Transverse colon (tissue), 4 donors: ENCODE data around the gene NABP2. TPM values are rescaled to one million over a fixed set of nuclear protein-coding genes. Genes with fewer than 3 reads are reported as not detected.

Experiments
- DNase-seq: peaks from one replicate; pipeline ENCODE4 v3.0.0-alpha.2; 2019
- H3K27ac ChIP-seq, 4 donors: fragments of 200-600 bp; sonication (generic); 2 replicates each; pipeline ENCODE4 v1.5.1; 2016 to 2018; ENCODE audit warnings: inconsistent platforms in 4 of 4
- H3K27me3 ChIP-seq: fragments of 200-600 bp; sonication (generic); 2 replicates; pipeline ENCODE4 v1.5.1; 2017; ENCODE audit warnings: inconsistent platforms
- H3K36me3 ChIP-seq, 4 donors: fragments of 200-600 bp; sonication (generic); 2 replicates each; pipeline ENCODE4 v1.5.1; 2017 to 2019; ENCODE audit warnings: inconsistent platforms in 4 of 4
- H3K4me1 ChIP-seq, 4 donors: fragments of 200-600 bp; sonication (generic); 2 replicates each; pipeline ENCODE4 v1.5.1; 2017 to 2020; ENCODE audit warnings: inconsistent platforms in 4 of 4
- H3K4me3 ChIP-seq, 4 donors: fragments of 200-600 bp; sonication (generic); 1 replicate in 1 of 4; 2 replicates in 3 of 4; pipeline versions ENCODE4 v1.5.1 to v1.6.1; 2017 to 2019; ENCODE audit warnings: inconsistent platforms in 4 of 4
- H3K9me3 ChIP-seq, 2 donors: fragments of 200-600 bp; sonication (generic); 2 replicates each; pipeline ENCODE4 v1.5.1; 2017 to 2019; ENCODE audit warnings: inconsistent platforms in 2 of 2
- CTCF ChIP-seq, 5 experiments: fragments of 200-600 bp in 3 of 5; fragments of 450-650 bp in 2 of 5; sonication (generic) in 3 of 5; IDR thresholded peaks; 1 replicate in 2 of 5; 2 replicates in 3 of 5; pipeline ENCODE4 v1.5.1; 2016 to 2017; ENCODE audit warnings: antibody characterized with exemption in 5 of 5, inconsistent platforms in 3 of 5, mild to moderate bottlenecking in 2 of 5, moderate library complexity in 1 of 5
- EP300 ChIP-seq: sonication (generic); formaldehyde crosslinking; IDR thresholded peaks from one replicate; pipeline ENCODE4 v1.6.1; 2017; ENCODE audit warnings: antibody characterized with exemption, low read depth
- POLR2A ChIP-seq: fragments of 450-650 bp; IDR thresholded peaks from one replicate; pipeline ENCODE4 v1.6.1; 2016; ENCODE audit warnings: antibody characterized with exemption, mild to moderate bottlenecking, moderate library complexity
- POLR2AphosphoS5 ChIP-seq, 3 donors: sonication (generic); formaldehyde crosslinking; IDR thresholded peaks; one replicate each; pipeline ENCODE4 v1.6.1; 2016; ENCODE audit warnings: antibody characterized with exemption in 3 of 3
- WGBS, 2 donors: methylation state at CpG; one replicate each; pipeline ENCODE4 v1.1.5; 2018; ENCODE audit warnings: low coverage in 1 of 2; 5-methylcytosine and 5-hydroxymethylcytosine counted together
- in situ Hi-C, 4 donors: fragments of 200-750 bp; cut with MboI; loops; one replicate each; pipeline versions ENCODE4 v1.15.0 to v1.15.1; 2017; ENCODE audit warnings: low sequenced_read_pairs in 3 of 4, low pct_ligation_motif_present in 1 of 4, low pct_unique_long_range_greater_than_20kb in 1 of 4
- intact Hi-C: fragments of 100-400 bp; cut with DNase I; formaldehyde crosslinking; loops from one replicate; pipeline ENCODE4 v1.15.1; 2023; ENCODE audit warnings: low total_unique reads
- total RNA-seq, 4 donors: library from RNA; depleted of rRNA; stranded (reverse); fragments of >200 nt; gene quantifications; one replicate each; pipeline ENCODE4 v1.1.0, GENCODE V29; 2016

Gene NABP2
- total RNA-seq, 4 donors from 2014 or later = 4.9 to 26.8 (median 15.5) TPM

GRCh38 chr12:56278905-56279304, 54.8 kb downstream of the NABP2 start:
- Histone ChIP-seq H3K4me3 (no peak overlapping the region), H3K36me3 (peaks cover 3 to 88% (median 45%) of the 10 kb centered on the region in 4 donors), H3K4me1 (no peaks in the 10 kb centered on the region), H3K9me3 (no peaks in the 10 kb centered on the region), H3K27ac (no peak overlapping the region), H3K27me3 (no peaks in the 10 kb centered on the region)
- intact Hi-C loops = no loop called here
- WGBS, 2 donors = 93 to 100% methylated on average over 2 to 3 of the region's 3 CpGs
- TF ChIP-seq CTCF (IDR thresholded peaks at IDR 0.05) (no peak), POLR2A (no peak), POLR2AphosphoS5 (IDR thresholded peaks at IDR 0.05) (no peak), EP300 (no peak)
- in situ Hi-C loops = no loop called here
- DNase-seq = no peak

Other genes with a start within 250 kb of the NABP2 start
- 10 to 100 TPM; 30.1 to 45.3 (median 33.9) TPM for gene SUOX, start 227.1 kb upstream of the NABP2 start, total RNA-seq
- 1 to 10 TPM; 1.9 to 6.2 (median 3.9) TPM for gene IKZF4, start 203.3 kb upstream of the NABP2 start, total RNA-seq
- gene RPS26, start 182.4 kb upstream of the NABP2 start, total RNA-seq = 1,000 to 10,000 TPM in 2 of 4 donors, 100 to 1,000 TPM in 2; 283 to 2,670 (median 937) TPM
- gene ERBB3, start 144.2 kb upstream of the NABP2 start, total RNA-seq = 100 to 1,000 TPM; 270 to 634 (median 340) TPM
- 10 to 100 TPM; 22.1 to 63.0 (median 44.8) TPM for gene PA2G4, start 119.8 kb upstream of the NABP2 start, total RNA-seq
- 1,000 to 10,000 TPM in 2 of 4 donors, 100 to 1,000 TPM in 2; 841 to 2,950 (median 1,684) TPM for gene RPL41, start 107.7 kb upstream of the NABP2 start, total RNA-seq
- gene ZC3H10, start 106.1 kb upstream of the NABP2 start, total RNA-seq = 10 to 100 TPM in 1 of 4 donors, 1 to 10 TPM in 3; 3.7 to 10.1 (median 4.5) TPM
- gene ESYT1, start 96.1 kb upstream of the NABP2 start, total RNA-seq = 100 to 1,000 TPM in 2 of 4 donors, 10 to 100 TPM in 2; 94.2 to 133 (median 97.9) TPM
- 10 to 100 TPM in 3 of 4 donors, not detected in 1; 26.4 to 30.0 (median 26.7) TPM for gene MYL6B, start 71.8 kb upstream of the NABP2 start, total RNA-seq
- gene MYL6, start 66.0 kb upstream of the NABP2 start, total RNA-seq = 1,000 to 10,000 TPM; 1,233 to 3,440 (median 2,458) TPM
- gene SMARCC2, start 34.9 kb upstream of the NABP2 start, total RNA-seq = 100 to 1,000 TPM in 3 of 4 donors, 10 to 100 TPM in 1; 63.8 to 231 (median 135) TPM
- 10 to 100 TPM; 39.0 to 51.3 (median 42.7) TPM for gene RNF41, start 2.4 kb upstream of the NABP2 start, total RNA-seq
- 100 to 1,000 TPM; 225 to 325 (median 283) TPM for gene SLC39A5, start 5.7 kb downstream of the NABP2 start, total RNA-seq
- 100 to 1,000 TPM in 1 of 4 donors, 10 to 100 TPM in 3; 28.4 to 120 (median 40.0) TPM for gene ANKRD52, start 34.0 kb downstream of the NABP2 start, total RNA-seq
- 10 to 100 TPM in 3 of 4 donors, 1 to 10 TPM in 1; 6.7 to 51.5 (median 27.9) TPM for gene COQ10A, start 42.6 kb downstream of the NABP2 start, total RNA-seq
- gene CS, start 76.0 kb downstream of the NABP2 start, total RNA-seq = 100 to 1,000 TPM in 3 of 4 donors, 10 to 100 TPM in 1; 92.4 to 297 (median 213) TPM
- 10 to 100 TPM; 34.0 to 87.2 (median 51.8) TPM for gene CNPY2, start 91.6 kb downstream of the NABP2 start, total RNA-seq
- gene PAN2, start 109.7 kb downstream of the NABP2 start, total RNA-seq = 100 to 1,000 TPM in 1 of 4 donors, 10 to 100 TPM in 3; 45.2 to 206 (median 58.0) TPM
- 1 to 10 TPM in 1 of 4 donors, not detected in 3; 1.3 TPM for gene IL23A, start 114.5 kb downstream of the NABP2 start, total RNA-seq
- 100 to 1,000 TPM in 3 of 4 donors, 10 to 100 TPM in 1; 85.6 to 192 (median 115) TPM for gene STAT2, start 135.8 kb downstream of the NABP2 start, total RNA-seq
- gene APOF, start 138.5 kb downstream of the NABP2 start, total RNA-seq = not detected
- gene TIMELESS, start 225.1 kb downstream of the NABP2 start, total RNA-seq = 1 to 10 TPM in 3 of 4 donors, under 1 TPM in 1; 0.75 to 7.8 (median 3.9) TPM
- not detected for gene MIP, start 230.3 kb downstream of the NABP2 start, total RNA-seq
- gene SPRYD4, start 244.2 kb downstream of the NABP2 start, total RNA-seq = 10 to 100 TPM in 1 of 4 donors, 1 to 10 TPM in 3; 3.0 to 11.5 (median 3.9) TPM